Measurements from ENCODE around the gene NHS. TPM values are rescaled to one million over a fixed set of nuclear protein-coding genes. Genes with fewer than 3 reads are reported as not detected.

The NHS gene
- total RNA-seq, 4 donors from 2014 or later, result 0.88 to 9.1 (median 2.5) TPM

- no peaks in the 10 kb centered on the region for H3K9me3 ChIP-seq
- no peak for TF ChIP-seq POLR2A (IDR thresholded peaks at IDR 0.05)
- TF ChIP-seq CTCF (IDR thresholded peaks at IDR 0.05), result no peak
- no peaks in the 10 kb centered on the region for H3K27me3 ChIP-seq
- H3K36me3 ChIP-seq, result no peaks in the 10 kb centered on the region
- no peak overlapping the region for H3K27ac ChIP-seq
- no peak for DNase-seq
- H3K4me3 ChIP-seq, result no peak overlapping the region
- no peaks in the 10 kb centered on the region for H3K4me1 ChIP-seq
Measured at GRCh38 chrX:17585006-17585405, 210.0 kb downstream of the NHS start.

- no peak overlapping the region for H3K27ac ChIP-seq
Measured at GRCh38 chrX:17587366-17587765, 212.4 kb downstream of the NHS start.

DNA sequence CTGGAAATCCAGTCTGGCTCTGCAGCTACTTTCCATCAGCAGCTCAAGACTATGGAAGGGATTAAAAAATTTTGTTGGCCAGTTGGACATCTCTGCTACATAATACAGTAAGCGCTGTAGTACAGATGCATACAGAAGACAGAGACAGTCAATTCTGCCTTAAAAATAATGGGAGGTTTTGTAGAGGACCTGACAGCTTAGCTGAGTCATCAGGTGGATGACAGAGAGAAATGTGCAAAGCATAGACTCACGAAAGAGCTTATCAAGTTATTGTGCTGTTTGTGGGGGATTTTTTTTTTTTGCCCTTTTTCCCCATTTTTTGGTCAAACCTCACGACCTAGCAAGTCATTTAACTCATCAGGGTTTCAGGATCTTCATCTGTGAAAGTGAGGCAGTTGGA is 213.3 kb downstream of the NHS start:
- Histone ChIP-seq H3K4me1 (no peaks in the 10 kb centered on the region), H3K36me3 (no peaks in the 10 kb centered on the region), H3K4me3 (no peak overlapping the region), H3K27me3 (no peaks in the 10 kb centered on the region), H3K27ac (no peak overlapping the region), H3K9me3 (no peaks in the 10 kb centered on the region)
- TF ChIP-seq CTCF (IDR thresholded peaks at IDR 0.05), result no peak
- no peak for TF ChIP-seq POLR2A (IDR thresholded peaks at IDR 0.05)
- no peak for DNase-seq

More at GRCh38 chrX:17587366-17587765, 212.4 kb downstream of the NHS start:
- Histone ChIP-seq H3K36me3 (no peaks in the 10 kb centered on the region), H3K9me3 (no peaks in the 10 kb centered on the region), H3K27me3 (no peaks in the 10 kb centered on the region), H3K4me1 (no peaks in the 10 kb centered on the region), H3K4me3 (no peak overlapping the region)
- no peak for DNase-seq
- no peak for TF ChIP-seq POLR2A (IDR thresholded peaks at IDR 0.05)
- TF ChIP-seq CTCF (IDR thresholded peaks at IDR 0.05), result no peak

DNA sequence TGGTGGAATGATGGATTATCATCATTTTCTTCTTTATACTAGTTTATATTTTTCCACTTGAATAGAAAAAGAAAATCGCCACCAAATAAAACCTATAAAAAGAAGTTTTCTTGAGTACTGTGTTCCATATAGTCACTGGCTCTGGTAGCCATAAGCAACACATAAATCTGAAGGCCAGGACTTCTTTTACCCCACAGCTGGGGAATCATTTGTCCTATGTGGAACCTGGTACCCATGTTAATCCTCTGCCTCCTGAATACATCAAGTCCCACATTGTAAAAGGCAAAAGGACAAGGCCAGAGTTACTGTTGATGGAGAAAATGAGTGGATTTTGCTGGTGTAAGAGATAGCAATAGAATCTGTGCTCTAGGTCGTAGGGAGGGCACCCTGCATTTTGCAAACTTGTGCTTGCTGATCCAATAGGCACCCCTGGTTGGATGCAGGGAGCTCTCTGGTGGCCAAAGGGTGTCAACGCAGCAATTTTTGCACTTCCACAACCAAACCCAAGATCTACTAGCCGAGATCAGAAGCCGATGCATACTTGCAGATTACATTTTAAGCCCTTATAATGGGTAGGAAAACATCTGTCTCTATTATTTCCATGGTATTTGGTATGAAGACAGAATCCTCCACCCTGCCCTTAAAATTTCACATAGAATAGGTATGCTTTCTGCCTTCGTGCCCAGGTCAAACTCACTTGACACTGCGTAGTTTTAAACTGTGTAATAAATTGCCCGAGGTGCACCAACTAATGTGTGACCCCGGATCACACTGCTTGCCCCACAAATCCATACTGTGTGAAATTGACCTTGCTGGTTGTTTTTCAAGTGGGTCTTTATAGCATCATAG is 216.1 kb downstream of the NHS start:
- Histone ChIP-seq H3K4me1 (peaks cover 0 to 5% (median 0%) of the 10 kb centered on the region in 4 donors), H3K27me3 (no peaks in the 10 kb centered on the region), H3K9me3 (no peaks in the 10 kb centered on the region), H3K36me3 (no peaks in the 10 kb centered on the region), H3K4me3 (peak overlapping the region in 1 of 4 donors; percentile 9), H3K27ac (peak overlapping the region in 1 of 4 donors; percentile 45)
- peak in 2 of 3 donors; percentile 54 to 67 for DNase-seq
- TF ChIP-seq POLR2A (IDR thresholded peaks at IDR 0.05) (no peak), CTCF (IDR thresholded peaks at IDR 0.05) (peak in 4 of 6 experiments; percentile 33 to 65 (median 60))

DNA sequence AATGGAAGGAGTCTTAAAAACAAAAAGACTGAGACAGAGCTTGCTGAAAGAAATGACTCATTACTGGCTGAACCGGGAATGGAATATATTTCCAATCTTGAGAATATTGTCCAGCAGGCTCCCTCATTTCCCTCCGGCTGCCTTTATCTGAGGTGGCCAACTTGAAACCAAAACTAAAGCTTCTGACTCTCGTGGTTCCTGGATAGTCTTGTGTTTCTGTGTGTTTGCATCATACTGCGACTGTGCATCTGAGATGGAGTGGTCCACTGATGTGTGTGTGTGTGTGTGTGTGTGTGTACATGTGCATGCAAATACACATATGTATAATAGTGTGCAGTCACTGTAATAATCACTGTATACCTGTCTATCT is 216.7 kb downstream of the NHS start:
- H3K9me3 ChIP-seq, result no peaks in the 10 kb centered on the region
- peak overlapping the region in 1 of 4 donors; percentile 45 for H3K27ac ChIP-seq
- H3K36me3 ChIP-seq, result no peaks in the 10 kb centered on the region
- H3K4me1 ChIP-seq, result peaks cover 0 to 11% (median 0%) of the 10 kb centered on the region in 4 donors
- TF ChIP-seq POLR2A (IDR thresholded peaks at IDR 0.05) (no peak), CTCF (IDR thresholded peaks at IDR 0.05) (no peak)
- H3K4me3 ChIP-seq, result peak overlapping the region in 1 of 4 donors; percentile 9
- no peak for DNase-seq
- no peaks in the 10 kb centered on the region for H3K27me3 ChIP-seq
